22Rv1 (cell line): ENCODE data around the gene SBNO1.
A peak's percentile ranks its signal among the peaks of the same experiment; 100 is the strongest.
"Not testable (repeated sequence)": the region's sequence is repeated elsewhere in the genome, so short reads cannot be mapped to it uniquely, and the experiment has no call there.

Source experiments
- H3K27ac ChIP-seq: fragments of 450-650 bp; 2 replicates; pipeline ENCODE4 v1.5.1; 2017
- ZFX ChIP-seq: fragments of 450-650 bp; IDR thresholded peaks from 2 replicates; pipeline ENCODE4 v1.6.1; 2017; ENCODE audit warnings: antibody characterized with exemption, borderline replicate concordance
- TF ChIP-seq, protein P1 (sequence below): fragments of 450-650 bp; IDR thresholded peaks from 2 replicates; pipeline ENCODE4 v1.5.1; 2017; ENCODE audit warnings: mild to moderate bottlenecking

Gene SBNO1

DNA sequence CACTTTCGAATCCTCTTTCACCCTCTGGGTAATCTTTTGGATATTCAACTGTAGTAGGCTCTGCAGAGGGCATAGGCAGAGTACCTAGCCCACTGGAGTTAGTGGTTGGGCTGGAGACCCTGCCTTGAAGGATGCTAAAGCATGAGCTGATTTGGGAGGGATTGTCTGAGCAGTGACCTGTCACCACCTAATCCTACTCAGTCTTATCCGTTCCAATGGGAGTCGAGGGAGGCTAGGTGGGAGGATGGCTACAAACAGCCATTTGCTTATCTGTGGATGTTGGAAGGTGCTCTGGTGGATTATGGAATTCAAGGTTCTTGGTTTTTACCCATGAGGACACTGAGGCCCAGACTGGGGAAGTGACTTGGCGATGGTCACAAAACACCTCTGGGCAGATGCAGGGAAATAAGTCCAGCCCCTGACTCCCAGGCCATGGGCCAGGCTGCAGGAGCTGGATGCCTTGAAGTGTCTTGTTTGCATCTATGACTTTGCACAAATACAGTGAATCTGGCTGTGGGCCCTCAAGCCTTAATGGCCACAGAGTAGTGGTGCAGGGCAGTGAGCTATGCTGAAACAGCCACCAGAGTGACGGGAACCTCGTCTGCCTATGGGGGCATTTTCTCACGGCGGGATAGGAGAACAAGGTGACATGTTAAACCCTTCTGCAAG, 23.0 kb upstream of the SBNO1 start:
- peak overlapping the region; percentile 89 for H3K27ac ChIP-seq
- TF ChIP-seq, protein P1, sequence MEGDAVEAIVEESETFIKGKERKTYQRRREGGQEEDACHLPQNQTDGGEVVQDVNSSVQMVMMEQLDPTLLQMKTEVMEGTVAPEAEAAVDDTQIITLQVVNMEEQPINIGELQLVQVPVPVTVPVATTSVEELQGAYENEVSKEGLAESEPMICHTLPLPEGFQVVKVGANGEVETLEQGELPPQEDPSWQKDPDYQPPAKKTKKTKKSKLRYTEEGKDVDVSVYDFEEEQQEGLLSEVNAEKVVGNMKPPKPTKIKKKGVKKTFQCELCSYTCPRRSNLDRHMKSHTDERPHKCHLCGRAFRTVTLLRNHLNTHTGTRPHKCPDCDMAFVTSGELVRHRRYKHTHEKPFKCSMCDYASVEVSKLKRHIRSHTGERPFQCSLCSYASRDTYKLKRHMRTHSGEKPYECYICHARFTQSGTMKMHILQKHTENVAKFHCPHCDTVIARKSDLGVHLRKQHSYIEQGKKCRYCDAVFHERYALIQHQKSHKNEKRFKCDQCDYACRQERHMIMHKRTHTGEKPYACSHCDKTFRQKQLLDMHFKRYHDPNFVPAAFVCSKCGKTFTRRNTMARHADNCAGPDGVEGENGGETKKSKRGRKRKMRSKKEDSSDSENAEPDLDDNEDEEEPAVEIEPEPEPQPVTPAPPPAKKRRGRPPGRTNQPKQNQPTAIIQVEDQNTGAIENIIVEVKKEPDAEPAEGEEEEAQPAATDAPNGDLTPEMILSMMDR: no peak
- TF ChIP-seq ZFX: no peak

DNA sequence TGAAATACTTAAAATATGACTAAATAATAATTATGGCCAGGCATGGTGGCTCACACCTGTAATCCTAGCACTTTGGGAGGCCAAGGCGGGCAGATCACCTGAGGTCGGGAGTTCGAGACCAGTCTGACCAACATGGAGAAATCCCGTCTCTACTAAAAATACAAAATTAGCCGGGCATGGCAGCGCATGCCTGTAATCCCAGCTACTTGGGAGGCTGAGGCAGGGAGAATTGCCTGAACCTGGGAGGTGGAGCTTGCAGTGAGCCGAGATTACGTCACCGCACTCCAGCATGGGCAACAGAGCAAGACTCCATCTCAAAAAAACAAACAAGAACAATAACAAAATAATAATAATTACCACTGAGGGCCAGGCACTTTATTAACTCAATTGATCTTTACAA, 20.9 kb upstream of the SBNO1 start:
- not testable (repeated sequence) for H3K27ac ChIP-seq

DNA sequence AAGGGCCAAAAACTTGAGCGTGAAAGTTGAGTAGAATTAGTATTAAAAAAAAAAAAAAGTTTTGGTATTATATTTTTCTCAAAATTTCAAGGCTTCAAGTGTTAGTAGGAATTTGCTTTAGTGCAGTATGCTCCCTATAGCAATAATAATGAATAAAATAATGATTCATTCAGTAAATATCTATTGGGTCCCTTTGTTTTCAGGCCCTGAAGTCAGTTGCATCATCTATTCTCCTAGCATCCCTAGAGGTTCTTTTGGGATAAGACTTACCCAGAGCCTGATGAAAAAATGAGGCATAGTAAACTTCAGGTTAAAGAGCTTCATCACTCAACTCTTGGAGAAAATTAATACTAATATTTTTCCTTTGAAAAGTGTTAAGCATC, 20.3 kb upstream of the SBNO1 start:
- no peak for TF ChIP-seq ZFX
- TF ChIP-seq, protein P1: no peak
- peak overlapping the region; percentile 99 for H3K27ac ChIP-seq

DNA sequence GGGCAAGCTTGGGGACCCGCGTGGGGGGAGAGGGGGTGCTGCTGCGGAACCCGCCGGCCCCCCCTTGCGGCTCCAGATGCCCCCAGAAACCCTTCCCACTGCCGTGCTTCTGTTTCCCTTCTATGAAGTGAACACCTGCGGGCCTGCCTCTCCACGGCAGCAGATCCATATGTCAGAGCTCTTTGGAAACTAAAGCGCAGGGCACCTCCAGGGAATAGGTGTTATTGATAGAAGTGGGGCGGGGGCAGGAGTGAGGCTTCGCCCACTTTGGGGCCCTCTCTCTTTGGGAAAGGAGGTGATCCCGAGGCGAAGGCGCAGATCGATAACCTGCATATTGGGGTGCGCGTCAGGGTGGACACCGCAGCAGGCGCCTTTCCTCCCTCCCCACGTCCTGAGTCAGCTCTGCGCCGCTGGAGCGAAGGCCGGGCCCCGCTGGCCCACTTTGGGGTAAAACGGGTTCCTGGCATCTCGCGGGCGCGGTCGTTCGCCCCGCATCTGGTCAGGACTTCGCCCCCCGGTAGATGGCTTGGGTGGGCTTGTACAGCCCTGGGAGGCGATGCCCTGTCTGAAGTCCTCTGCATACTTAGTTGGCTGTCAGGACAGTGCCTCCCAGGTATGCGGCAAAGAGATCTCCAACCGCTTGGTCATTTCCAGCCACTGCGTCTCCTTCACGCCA, 19.8 kb upstream of the SBNO1 start:
- peak overlapping the region; percentile 99 for H3K27ac ChIP-seq
- TF ChIP-seq, protein P1: no peak
- TF ChIP-seq ZFX: no peak

DNA sequence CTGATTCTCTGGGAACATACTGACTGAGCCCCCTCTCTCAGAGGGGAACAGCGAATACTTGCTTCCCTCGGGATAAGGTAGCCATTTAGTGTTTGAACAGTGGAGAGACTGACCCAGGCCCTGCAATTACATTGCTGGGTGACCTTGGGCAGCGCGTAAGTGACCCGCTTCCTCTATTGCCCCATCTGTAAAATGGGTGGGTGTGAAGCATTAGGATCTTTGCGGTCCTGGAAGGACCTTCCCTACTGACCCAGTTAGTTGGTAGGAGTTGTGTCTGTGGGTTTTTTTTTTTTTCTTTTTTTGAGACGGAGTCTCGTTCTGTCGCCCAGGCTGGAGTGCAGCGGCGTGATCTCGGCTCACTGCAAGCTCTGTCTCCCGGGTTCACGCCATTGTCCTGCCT, 18.0 kb upstream of the SBNO1 start:
- peak overlapping the region; percentile 99 for H3K27ac ChIP-seq
- TF ChIP-seq, protein P1: no peak
- TF ChIP-seq ZFX: no peak

DNA sequence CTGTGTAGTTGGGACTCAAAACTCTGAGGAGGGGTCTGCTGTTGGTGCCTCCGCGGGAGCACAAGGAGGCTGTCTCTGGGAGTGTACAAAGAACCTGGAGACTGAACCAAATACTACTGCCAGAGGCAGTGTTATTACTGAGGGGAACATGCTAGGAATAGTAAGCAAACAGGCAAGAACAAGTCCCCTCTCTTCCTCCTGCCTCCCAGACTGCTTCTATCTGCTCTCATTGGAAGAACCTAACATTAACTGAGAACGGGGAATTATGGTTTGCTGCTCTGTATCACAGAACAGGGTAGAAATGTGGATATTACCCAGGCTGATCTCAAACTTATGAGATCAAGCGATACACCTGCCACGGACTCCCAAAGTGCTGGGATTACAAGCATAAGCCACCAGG, 14.7 kb upstream of the SBNO1 start:
- H3K27ac ChIP-seq: no peak overlapping the region
- TF ChIP-seq ZFX: no peak
- TF ChIP-seq, protein P1: no peak

DNA sequence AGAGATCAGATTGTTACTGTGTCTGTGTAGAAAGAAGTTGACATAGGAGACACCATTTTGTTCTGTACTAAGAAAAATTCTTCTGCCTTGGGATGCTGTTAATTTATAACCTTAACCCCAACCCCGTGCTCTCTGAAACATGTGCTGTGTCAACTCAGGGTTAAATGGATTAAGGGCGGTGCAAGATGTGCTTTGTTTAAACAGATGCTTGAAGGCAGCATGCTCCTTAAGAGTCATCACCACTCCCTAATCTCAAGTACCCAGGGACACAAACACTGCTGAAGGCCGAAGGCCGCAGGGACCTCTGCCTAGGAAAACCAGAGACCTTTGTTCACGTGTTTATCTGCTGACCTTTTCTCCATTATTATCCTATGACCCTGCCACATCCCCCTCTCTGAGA, 7.8 kb upstream of the SBNO1 start:
- not testable (repeated sequence) for H3K27ac ChIP-seq

DNA sequence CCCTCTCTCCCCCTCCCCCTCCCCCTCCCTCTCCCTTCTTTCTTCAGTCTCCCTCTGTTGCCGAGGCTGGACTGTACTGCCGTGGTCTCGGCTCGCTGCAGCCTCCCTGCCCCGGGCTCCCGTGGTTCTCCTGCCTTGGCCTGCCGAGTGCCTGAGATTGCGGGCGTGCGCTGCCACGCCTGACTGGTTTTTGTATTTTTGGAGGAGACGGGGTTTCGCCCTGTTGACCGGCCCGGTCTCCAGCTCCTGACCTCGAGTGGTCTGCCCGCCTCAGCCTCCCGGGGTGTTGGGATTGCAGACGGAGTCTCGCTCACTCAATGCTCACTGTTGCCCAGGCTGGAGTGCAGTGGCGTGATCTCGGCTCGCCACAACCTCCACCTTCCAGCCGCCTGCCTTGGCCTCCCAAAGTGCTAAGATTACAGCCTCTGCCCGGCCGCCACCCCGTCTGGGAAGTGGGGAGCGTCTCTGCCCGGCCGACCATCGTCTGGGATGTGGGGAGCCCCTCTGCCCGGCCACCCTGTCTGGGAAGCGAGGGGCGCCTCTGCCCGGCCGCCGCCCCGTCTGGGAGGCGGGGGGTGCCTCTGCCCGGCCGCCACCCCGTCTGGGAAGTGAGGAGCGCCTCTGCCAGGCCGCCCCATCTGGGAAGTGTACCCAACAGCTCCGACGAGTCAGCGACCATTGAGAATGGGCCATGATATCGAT, 7.2 kb upstream of the SBNO1 start:
- H3K27ac ChIP-seq: not testable (repeated sequence)
